OCI-LY1 (cell line): ENCODE measurements around the gene AVPR2.

Experiments
- EZH2 ChIP-seq: fragments of 200-600 bp; sonication (generic), shearing (Covaris generic); IDR thresholded peaks from 2 replicates; pipeline ENCODE4 v1.8.0; 2017; ENCODE audit warnings: borderline replicate concordance, mixed run types, mild to moderate bottlenecking, antibody characterized with exemption, low read length, moderate library complexity, mixed read lengths
- TF ChIP-seq, protein P1 (sequence below): fragments of 200-600 bp; sonication (generic), shearing (Covaris generic); IDR thresholded peaks from 2 replicates; pipeline ENCODE4 v1.5.1; 2017; ENCODE audit warnings: mild to moderate bottlenecking, antibody characterized with exemption, low read length, moderate library complexity, mixed read lengths

GRCh38 chrX:153908219-153908860 lies 3.9 kb downstream of the AVPR2 start:
- TF ChIP-seq, protein P1, sequence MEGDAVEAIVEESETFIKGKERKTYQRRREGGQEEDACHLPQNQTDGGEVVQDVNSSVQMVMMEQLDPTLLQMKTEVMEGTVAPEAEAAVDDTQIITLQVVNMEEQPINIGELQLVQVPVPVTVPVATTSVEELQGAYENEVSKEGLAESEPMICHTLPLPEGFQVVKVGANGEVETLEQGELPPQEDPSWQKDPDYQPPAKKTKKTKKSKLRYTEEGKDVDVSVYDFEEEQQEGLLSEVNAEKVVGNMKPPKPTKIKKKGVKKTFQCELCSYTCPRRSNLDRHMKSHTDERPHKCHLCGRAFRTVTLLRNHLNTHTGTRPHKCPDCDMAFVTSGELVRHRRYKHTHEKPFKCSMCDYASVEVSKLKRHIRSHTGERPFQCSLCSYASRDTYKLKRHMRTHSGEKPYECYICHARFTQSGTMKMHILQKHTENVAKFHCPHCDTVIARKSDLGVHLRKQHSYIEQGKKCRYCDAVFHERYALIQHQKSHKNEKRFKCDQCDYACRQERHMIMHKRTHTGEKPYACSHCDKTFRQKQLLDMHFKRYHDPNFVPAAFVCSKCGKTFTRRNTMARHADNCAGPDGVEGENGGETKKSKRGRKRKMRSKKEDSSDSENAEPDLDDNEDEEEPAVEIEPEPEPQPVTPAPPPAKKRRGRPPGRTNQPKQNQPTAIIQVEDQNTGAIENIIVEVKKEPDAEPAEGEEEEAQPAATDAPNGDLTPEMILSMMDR = no peak
- no peak for TF ChIP-seq EZH2
